Testis (tissue), 3 donors: ENCODE data around the gene ADAMTS12. TPM values are rescaled to one million over a fixed set of nuclear protein-coding genes. Genes with fewer than 3 reads are reported as not detected.

Experiments used
- DNase-seq: peaks from one replicate; pipeline ENCODE4 v3.0.0-alpha.2; 2019
- H3K27ac ChIP-seq, 2 donors: fragments of 200-600 bp; sonication (generic); one replicate each; pipeline ENCODE4 v1.5.1; 2019
- H3K27me3 ChIP-seq: fragments of 200-600 bp; sonication (generic); one replicate; pipeline ENCODE4 v1.5.1; 2019
- H3K36me3 ChIP-seq: fragments of 200-600 bp; sonication (generic); one replicate; pipeline ENCODE4 v1.5.1; 2017; ENCODE audit warnings: low read depth; ENCODE audit errors: missing control alignments
- H3K4me1 ChIP-seq: fragments of 200-600 bp; sonication (generic); one replicate; pipeline ENCODE4 v1.5.1; 2019
- H3K4me3 ChIP-seq, 2 donors: fragments of 200-600 bp; sonication (generic); one replicate each; pipeline ENCODE4 v1.5.1; 2017 to 2019
- H3K9me3 ChIP-seq: fragments of 200-600 bp; sonication (generic); one replicate; pipeline ENCODE4 v1.5.1; 2017
- CTCF ChIP-seq, 3 experiments: fragments of 450-650 bp in 2 of 3; fragments of 200-600 bp in 1 of 3; sonication (generic) in 1 of 3; IDR thresholded peaks; one replicate each; pipeline ENCODE4 v1.5.1; 2016 to 2019; ENCODE audit warnings: antibody characterized with exemption in 3 of 3, mild to moderate bottlenecking in 2 of 3, moderate library complexity in 1 of 3
- POLR2A ChIP-seq: fragments of 450-650 bp; IDR thresholded peaks from one replicate; pipeline ENCODE4 v1.6.1; 2017; ENCODE audit warnings: antibody characterized with exemption, mild to moderate bottlenecking, moderate library complexity
- WGBS, 2 donors: methylation state at CpG; one replicate each; pipeline ENCODE4 v1.1.5; 2018; 5-methylcytosine and 5-hydroxymethylcytosine counted together
- intact Hi-C: fragments of 100-400 bp; cut with DNase I; formaldehyde crosslinking; loops from one replicate; pipeline ENCODE4 v1.15.1; 2023; ENCODE audit warnings: low total_unique reads
- polyA plus RNA-seq: library from polyadenylated mRNA; stranded (reverse); fragments of 350-450 nt; fragmentation: Illumina TruSeq; extraction: RNeasy Lipid Tissue Mini Kit (QIAGEN cat#74804); gene quantifications from one replicate; pipeline ENCODE4 v1.2.3, GENCODE V29; 2014; ENCODE audit warnings: low read depth, low replicate concordance; ENCODE audit not compliant: insufficient read depth
- total RNA-seq, 2 donors: library from RNA; depleted of rRNA; stranded (reverse); fragments of >200 nt; gene quantifications; one replicate each; pipeline ENCODE4 v1.2.3, GENCODE V29; 2016

Gene ADAMTS12
- total and polyA plus RNA-seq, 3 donors from 2014 or later: 4.9 to 9.3 (median 7.5) TPM

GRCh38 chr5:33762859-33763258 lies 128.9 kb downstream of the ADAMTS12 start:
- Histone ChIP-seq H3K4me3 (no peak overlapping the region), H3K36me3 (no peaks in the 10 kb centered on the region), H3K27ac (no peak overlapping the region), H3K27me3 (no peaks in the 10 kb centered on the region), H3K9me3 (no peaks in the 10 kb centered on the region), H3K4me1 (no peaks in the 10 kb centered on the region)
- no peak for DNase-seq
- WGBS, 2 donors: 67 to 82% methylated on average over 1 of the region's 1 CpG
- intact Hi-C loops: no loop called here
- TF ChIP-seq POLR2A (no peak), CTCF (IDR thresholded peaks at IDR 0.05) (no peak)

- no peaks in the 10 kb centered on the region for H3K36me3 ChIP-seq
- H3K4me1 ChIP-seq: no peaks in the 10 kb centered on the region
- WGBS, 2 donors: 68 to 74% methylated on average over 4 of the region's 4 CpGs
- DNase-seq: no peak
- intact Hi-C loops: no loop called here
- no peak overlapping the region for H3K27ac ChIP-seq
- H3K9me3 ChIP-seq: no peaks in the 10 kb centered on the region
- no peaks in the 10 kb centered on the region for H3K27me3 ChIP-seq
- no peak overlapping the region for H3K4me3 ChIP-seq
- TF ChIP-seq POLR2A (no peak), CTCF (IDR thresholded peaks at IDR 0.05) (no peak)
These were observed 130.7 kb downstream of the ADAMTS12 start for GRCh38 chr5:33761139-33761538.

GRCh38 chr5:33758737-33759136 lies 133.1 kb downstream of the ADAMTS12 start:
- no peaks in the 10 kb centered on the region for H3K36me3 ChIP-seq
- WGBS, 2 donors: 81 to 85% methylated on average over 2 of the region's 2 CpGs

GRCh38 chr5:33756491-33756890 lies 135.3 kb downstream of the ADAMTS12 start:
- Histone ChIP-seq H3K4me3 (no peak overlapping the region), H3K27me3 (no peaks in the 10 kb centered on the region), H3K4me1 (no peaks in the 10 kb centered on the region), H3K27ac (no peak overlapping the region), H3K36me3 (no peaks in the 10 kb centered on the region), H3K9me3 (no peaks in the 10 kb centered on the region)
- TF ChIP-seq POLR2A (no peak), CTCF (IDR thresholded peaks at IDR 0.05) (no peak)
- DNase-seq: no peak
- 66 to 79% methylated on average over 2 of the region's 2 CpGs for WGBS, 2 donors
- intact Hi-C loops: no loop called here

More at GRCh38 chr5:33758737-33759136, 133.1 kb downstream of the ADAMTS12 start:
- Histone ChIP-seq H3K4me1 (no peaks in the 10 kb centered on the region), H3K27ac (no peak overlapping the region), H3K27me3 (no peaks in the 10 kb centered on the region), H3K9me3 (no peaks in the 10 kb centered on the region), H3K4me3 (no peak overlapping the region)
- TF ChIP-seq CTCF (IDR thresholded peaks at IDR 0.05) (no peak), POLR2A (no peak)
- DNase-seq: no peak
- intact Hi-C loops: no loop called here

GRCh38 chr5:33755231-33755630 lies 136.6 kb downstream of the ADAMTS12 start:
- no peaks in the 10 kb centered on the region for H3K27me3 ChIP-seq
- no peak for TF ChIP-seq POLR2A
- TF ChIP-seq CTCF (IDR thresholded peaks at IDR 0.05): no peak
- no peak for DNase-seq
- H3K9me3 ChIP-seq: no peaks in the 10 kb centered on the region
- 73 to 84% methylated on average over 1 of the region's 1 CpG for WGBS, 2 donors
- no peaks in the 10 kb centered on the region for H3K36me3 ChIP-seq
- no peak overlapping the region for H3K27ac ChIP-seq
- H3K4me3 ChIP-seq: no peak overlapping the region
- intact Hi-C loops: no loop called here
- no peaks in the 10 kb centered on the region for H3K4me1 ChIP-seq
